ENCODE measurements around the gene PROM1. TPM values are rescaled to one million over a fixed set of nuclear protein-coding genes. Genes with fewer than 3 reads are reported as not detected.

PROM1 gene
- polyA plus RNA-seq, 1 donor from 2014 or later = 1.1 TPM

DNA sequence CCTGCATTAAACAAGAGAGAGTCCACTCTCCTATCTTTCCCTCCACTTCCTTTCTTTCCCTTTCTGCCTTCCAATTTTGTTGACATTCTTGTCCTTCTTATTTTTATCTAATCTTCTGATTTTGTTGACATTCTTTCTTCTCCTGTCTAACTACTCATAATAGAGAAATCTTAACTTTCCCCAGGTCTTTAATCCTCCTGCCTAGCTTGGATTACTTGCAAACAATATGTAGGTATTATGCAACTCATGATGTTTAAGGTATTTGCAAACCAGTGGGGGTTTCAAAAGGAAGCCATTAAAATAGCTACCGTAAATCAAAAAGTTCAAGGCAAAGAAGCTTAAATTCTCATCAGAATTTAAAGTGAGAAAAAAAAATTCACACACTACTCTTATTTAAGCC is 53.9 kb downstream of the PROM1 start:
- TF ChIP-seq EZH2 (IDR thresholded peaks at IDR 0.05; ENCODE audit: borderline replicate concordance, insufficient read depth, low read length, poor library complexity, severe bottlenecking) = no peak
- TF ChIP-seq POLR2AphosphoS5 (IDR thresholded peaks at IDR 0.05) = no peak
- TF ChIP-seq, protein P1, sequence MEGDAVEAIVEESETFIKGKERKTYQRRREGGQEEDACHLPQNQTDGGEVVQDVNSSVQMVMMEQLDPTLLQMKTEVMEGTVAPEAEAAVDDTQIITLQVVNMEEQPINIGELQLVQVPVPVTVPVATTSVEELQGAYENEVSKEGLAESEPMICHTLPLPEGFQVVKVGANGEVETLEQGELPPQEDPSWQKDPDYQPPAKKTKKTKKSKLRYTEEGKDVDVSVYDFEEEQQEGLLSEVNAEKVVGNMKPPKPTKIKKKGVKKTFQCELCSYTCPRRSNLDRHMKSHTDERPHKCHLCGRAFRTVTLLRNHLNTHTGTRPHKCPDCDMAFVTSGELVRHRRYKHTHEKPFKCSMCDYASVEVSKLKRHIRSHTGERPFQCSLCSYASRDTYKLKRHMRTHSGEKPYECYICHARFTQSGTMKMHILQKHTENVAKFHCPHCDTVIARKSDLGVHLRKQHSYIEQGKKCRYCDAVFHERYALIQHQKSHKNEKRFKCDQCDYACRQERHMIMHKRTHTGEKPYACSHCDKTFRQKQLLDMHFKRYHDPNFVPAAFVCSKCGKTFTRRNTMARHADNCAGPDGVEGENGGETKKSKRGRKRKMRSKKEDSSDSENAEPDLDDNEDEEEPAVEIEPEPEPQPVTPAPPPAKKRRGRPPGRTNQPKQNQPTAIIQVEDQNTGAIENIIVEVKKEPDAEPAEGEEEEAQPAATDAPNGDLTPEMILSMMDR (IDR thresholded peaks at IDR 0.05; ENCODE audit: poor library complexity, severe bottlenecking) = no peak
- TF ChIP-seq SMC3 (conservative IDR thresholded peaks at IDR 0.05; ENCODE audit: poor library complexity) = no peak
- no peak for TF ChIP-seq TAF1 (IDR thresholded peaks at IDR 0.05; ENCODE audit: low read depth)
- no peak for TF ChIP-seq RAD21 (conservative IDR thresholded peaks at IDR 0.05)
- TF ChIP-seq, protein P2, sequence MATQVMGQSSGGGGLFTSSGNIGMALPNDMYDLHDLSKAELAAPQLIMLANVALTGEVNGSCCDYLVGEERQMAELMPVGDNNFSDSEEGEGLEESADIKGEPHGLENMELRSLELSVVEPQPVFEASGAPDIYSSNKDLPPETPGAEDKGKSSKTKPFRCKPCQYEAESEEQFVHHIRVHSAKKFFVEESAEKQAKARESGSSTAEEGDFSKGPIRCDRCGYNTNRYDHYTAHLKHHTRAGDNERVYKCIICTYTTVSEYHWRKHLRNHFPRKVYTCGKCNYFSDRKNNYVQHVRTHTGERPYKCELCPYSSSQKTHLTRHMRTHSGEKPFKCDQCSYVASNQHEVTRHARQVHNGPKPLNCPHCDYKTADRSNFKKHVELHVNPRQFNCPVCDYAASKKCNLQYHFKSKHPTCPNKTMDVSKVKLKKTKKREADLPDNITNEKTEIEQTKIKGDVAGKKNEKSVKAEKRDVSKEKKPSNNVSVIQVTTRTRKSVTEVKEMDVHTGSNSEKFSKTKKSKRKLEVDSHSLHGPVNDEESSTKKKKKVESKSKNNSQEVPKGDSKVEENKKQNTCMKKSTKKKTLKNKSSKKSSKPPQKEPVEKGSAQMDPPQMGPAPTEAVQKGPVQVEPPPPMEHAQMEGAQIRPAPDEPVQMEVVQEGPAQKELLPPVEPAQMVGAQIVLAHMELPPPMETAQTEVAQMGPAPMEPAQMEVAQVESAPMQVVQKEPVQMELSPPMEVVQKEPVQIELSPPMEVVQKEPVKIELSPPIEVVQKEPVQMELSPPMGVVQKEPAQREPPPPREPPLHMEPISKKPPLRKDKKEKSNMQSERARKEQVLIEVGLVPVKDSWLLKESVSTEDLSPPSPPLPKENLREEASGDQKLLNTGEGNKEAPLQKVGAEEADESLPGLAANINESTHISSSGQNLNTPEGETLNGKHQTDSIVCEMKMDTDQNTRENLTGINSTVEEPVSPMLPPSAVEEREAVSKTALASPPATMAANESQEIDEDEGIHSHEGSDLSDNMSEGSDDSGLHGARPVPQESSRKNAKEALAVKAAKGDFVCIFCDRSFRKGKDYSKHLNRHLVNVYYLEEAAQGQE (IDR thresholded peaks at IDR 0.05; ENCODE audit: borderline replicate concordance) = no peak
- TF ChIP-seq EP300 (conservative IDR thresholded peaks at IDR 0.05; ENCODE audit: poor library complexity, severe bottlenecking) = no peak
- no peak for TF ChIP-seq MXI1 (conservative IDR thresholded peaks at IDR 0.05; ENCODE audit: poor library complexity, severe bottlenecking)
- H3K27ac ChIP-seq (ENCODE audit: low read length) = no peak overlapping the region
- no peak overlapping the region for H3K4me2 ChIP-seq (ENCODE audit: low read length)
- H3K9me3 ChIP-seq (ENCODE audit: low read length) = no peaks in the 10 kb centered on the region
- no peaks in the 10 kb centered on the region for H3F3A ChIP-seq (ENCODE audit: insufficient read depth, low read length, poor library complexity, severe bottlenecking)
- no peak overlapping the region for H2AFZ ChIP-seq (ENCODE audit: low read depth, low read length)
- no peak overlapping the region for H3K9ac ChIP-seq (ENCODE audit: low read length)
- H3K27me3 ChIP-seq (ENCODE audit: insufficient read depth, low read depth, low read length) = no peaks in the 10 kb centered on the region
- H3K4me3 ChIP-seq (ENCODE audit: low read length) = no peak overlapping the region
- H3K9me2 ChIP-seq (ENCODE audit: insufficient read depth, low read length) = no peaks in the 10 kb centered on the region
- no peaks in the 10 kb centered on the region for H3K36me3 ChIP-seq (ENCODE audit: insufficient read depth, low read length)
- H4K20me1 ChIP-seq (ENCODE audit: insufficient read depth) = no peaks in the 10 kb centered on the region
- no peaks in the 10 kb centered on the region for H3K79me2 ChIP-seq (replicated peaks; ENCODE audit: insufficient read depth, low read length)

DNA sequence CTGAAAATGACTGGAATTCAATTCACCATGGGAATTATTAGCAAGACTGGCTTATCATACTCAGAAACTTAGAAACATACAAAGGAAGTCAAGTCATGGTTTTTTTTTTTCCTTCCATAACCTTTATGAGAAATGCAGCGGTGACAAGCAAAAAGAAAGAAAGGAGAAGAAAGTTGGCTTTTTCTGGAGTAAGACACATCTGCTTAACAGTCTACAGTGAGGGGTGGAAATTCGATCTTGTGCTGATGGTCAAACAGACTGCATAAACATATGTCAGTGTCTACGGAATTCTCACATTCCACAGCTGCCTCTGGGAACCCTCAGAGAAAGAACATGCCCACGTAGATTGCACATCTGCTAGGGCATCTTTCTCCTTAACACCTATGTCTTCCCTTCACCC is 54.6 kb downstream of the PROM1 start:
- Histone ChIP-seq H3K4me3 (ENCODE audit: low read length) (no peak overlapping the region), H3K79me2 (replicated peaks; ENCODE audit: insufficient read depth, low read length) (no peaks in the 10 kb centered on the region), H3K27ac (ENCODE audit: low read length) (no peak overlapping the region), H3K9me3 (ENCODE audit: low read length) (no peaks in the 10 kb centered on the region), H3F3A (ENCODE audit: insufficient read depth, low read length, poor library complexity, severe bottlenecking) (no peaks in the 10 kb centered on the region), H3K27me3 (ENCODE audit: insufficient read depth, low read depth, low read length) (no peaks in the 10 kb centered on the region), H3K9me2 (ENCODE audit: insufficient read depth, low read length) (no peaks in the 10 kb centered on the region), H3K36me3 (ENCODE audit: insufficient read depth, low read length) (no peaks in the 10 kb centered on the region), H4K20me1 (ENCODE audit: insufficient read depth) (no peaks in the 10 kb centered on the region), H2AFZ (ENCODE audit: low read depth, low read length) (no peak overlapping the region), H3K9ac (ENCODE audit: low read length) (no peak overlapping the region), H3K4me2 (ENCODE audit: low read length) (no peak overlapping the region)
- TF ChIP-seq POLR2AphosphoS5 (IDR thresholded peaks at IDR 0.05) (no peak), TAF1 (IDR thresholded peaks at IDR 0.05; ENCODE audit: low read depth) (no peak), MXI1 (conservative IDR thresholded peaks at IDR 0.05; ENCODE audit: poor library complexity, severe bottlenecking) (no peak), SMC3 (conservative IDR thresholded peaks at IDR 0.05; ENCODE audit: poor library complexity) (no peak), RAD21 (conservative IDR thresholded peaks at IDR 0.05) (no peak), EZH2 (IDR thresholded peaks at IDR 0.05; ENCODE audit: borderline replicate concordance, insufficient read depth, low read length, poor library complexity, severe bottlenecking) (no peak), EP300 (conservative IDR thresholded peaks at IDR 0.05; ENCODE audit: poor library complexity, severe bottlenecking) (no peak)
- TF ChIP-seq, protein P1 (IDR thresholded peaks at IDR 0.05; ENCODE audit: poor library complexity, severe bottlenecking) = no peak
- TF ChIP-seq, protein P2 (IDR thresholded peaks at IDR 0.05; ENCODE audit: borderline replicate concordance) = no peak
